Gastrocnemius medialis (tissue), 4 donors: ENCODE measurements around the gene HOXA6. TPM values are rescaled to one million over a fixed set of nuclear protein-coding genes. Genes with fewer than 3 reads are reported as not detected.

Source experiments
- ATAC-seq, 2 donors: fragments of 150-250 bp; one replicate each; pipeline ENCODE4 v1.9.1; 2016
- DNase-seq, 2 donors: peaks; one replicate each; pipeline ENCODE4 v3.0.0-alpha.2; 2019
- H3K27ac ChIP-seq, 4 donors: fragments of 200-600 bp; sonication (generic); 1 replicate in 1 of 4; 2 replicates in 3 of 4; pipeline ENCODE4 v1.5.1; 2016 to 2018; ENCODE audit warnings: mild to moderate bottlenecking in 2 of 4, moderate library complexity in 1 of 4
- H3K27me3 ChIP-seq, 3 donors: fragments of 200-600 bp; sonication (generic) in 2 of 3; 1 replicate in 1 of 3; 2 replicates in 2 of 3; pipeline versions ENCODE4 v1.5.1 to v1.6.0; 2016 to 2019; ENCODE audit warnings: mild to moderate bottlenecking in 1 of 3, moderate library complexity in 1 of 3
- H3K36me3 ChIP-seq, 2 donors: fragments of 200-600 bp; sonication (generic) in 1 of 2; one replicate each; pipeline ENCODE4 v1.5.1; 2017 to 2018
- H3K4me1 ChIP-seq, 2 donors: fragments of 200-600 bp; sonication (generic) in 1 of 2; one replicate each; pipeline ENCODE4 v1.5.1; 2016 to 2017; ENCODE audit warnings: mild to moderate bottlenecking in 2 of 2
- H3K4me3 ChIP-seq, 4 donors: fragments of 200-600 bp; sonication (generic) in 3 of 4; 1 replicate in 1 of 4; 2 replicates in 3 of 4; pipeline ENCODE4 v1.5.1; 2016 to 2019; ENCODE audit warnings: mild to moderate bottlenecking in 2 of 4
- H3K9me3 ChIP-seq, 3 donors: fragments of 200-600 bp; sonication (generic) in 2 of 3; 1 replicate in 1 of 3; 2 replicates in 2 of 3; pipeline ENCODE4 v1.5.1; 2016 to 2019
- CTCF ChIP-seq, 5 experiments: fragments of 450-650 bp in 3 of 5; fragments of 200-600 bp in 2 of 5; sonication (generic) in 2 of 5; IDR thresholded peaks in 4 of 5; conservative IDR thresholded peaks in 1 of 5; 1 replicate in 4 of 5; 2 replicates in 1 of 5; pipeline ENCODE4 v1.5.1; 2016 to 2019; ENCODE audit warnings: antibody characterized with exemption in 5 of 5, mild to moderate bottlenecking in 3 of 5, moderate library complexity in 3 of 5
- POLR2A ChIP-seq, 2 donors: fragments of 450-650 bp; IDR thresholded peaks; one replicate each; pipeline ENCODE4 v1.6.1; 2017; ENCODE audit warnings: antibody characterized with exemption in 2 of 2, mild to moderate bottlenecking in 2 of 2, moderate library complexity in 2 of 2
- in situ Hi-C, 4 donors: fragments of 200-750 bp; cut with MboI; loops; one replicate each; pipeline versions ENCODE4 v1.15.0 to v1.8.0; 2017; ENCODE audit warnings: low sequenced_read_pairs in 4 of 4
- intact Hi-C: fragments of 100-400 bp; cut with DNase I; formaldehyde crosslinking; loops from one replicate; pipeline ENCODE4 v1.15.1; 2023; ENCODE audit warnings: low total_unique reads
- total RNA-seq, 4 donors: library from RNA; depleted of rRNA; stranded (reverse); fragments of >200 nt; gene quantifications; one replicate each; pipeline versions ENCODE4 v1.1.0 to v1.2.3, GENCODE V29; 2016

Gene HOXA6
- total RNA-seq, 4 donors from 2014 or later, result 2.6 to 5.6 (median 4.2) TPM

GRCh38 chr7:27141137-27141922 lies 6.2 kb downstream of the HOXA6 start:
- ATAC-seq (no peak), DNase-seq (no peak)
- intact Hi-C loops (no loop called here), in situ Hi-C loops (loop anchor here in 2 of 4 donors (5.0 to 10.0 kb wide), 3 partner anchors 287 to 777 kb away; no protein-coding TSS in a partner anchor)
- Histone ChIP-seq H3K4me3 (peak overlapping the region in 3 of 4 donors; percentile 56 to 68 (median 63)), H3K4me1 (peaks cover 15 to 22% of the 10 kb centered on the region in 2 donors), H3K27ac (peak overlapping the region; percentile 79 to 94 (median 88)), H3K9me3 (no peaks in the 10 kb centered on the region), H3K36me3 (peaks cover 0 to 20% of the 10 kb centered on the region in 2 donors), H3K27me3 (no peaks in the 10 kb centered on the region)
- TF ChIP-seq POLR2A (IDR thresholded peaks at IDR 0.05) (no peak), CTCF (IDR thresholded peaks at IDR 0.05 in 4 of 5, conservative IDR thresholded peaks at IDR 0.05 in 1 of 5) (no peak)

- Histone ChIP-seq H3K4me3 (no peak overlapping the region), H3K9me3 (no peaks in the 10 kb centered on the region), H3K4me1 (peaks cover 23 to 24% of the 10 kb centered on the region in 2 donors), H3K36me3 (peaks cover 0 to 15% of the 10 kb centered on the region in 2 donors), H3K27me3 (no peaks in the 10 kb centered on the region), H3K27ac (no peak overlapping the region)
- TF ChIP-seq CTCF (IDR thresholded peaks at IDR 0.05 in 4 of 5, conservative IDR thresholded peaks at IDR 0.05 in 1 of 5) (no peak), POLR2A (IDR thresholded peaks at IDR 0.05) (no peak)
- in situ Hi-C loops, result loop anchor here in 2 of 4 donors (5.0 to 10.0 kb wide), 3 partner anchors 285 to 775 kb away; no protein-coding TSS in a partner anchor
- ATAC-seq, result no peak
- intact Hi-C loops, result no loop called here
- DNase-seq, result no peak
Observed at GRCh38 chr7:27140126-27140857, 7.3 kb downstream of the HOXA6 start.

GRCh38 chr7:27139334-27140125 lies 8.0 kb downstream of the HOXA6 start:
- intact Hi-C loops, result no loop called here
- peaks cover 0 to 7% of the 10 kb centered on the region in 2 donors for H3K36me3 ChIP-seq
- H3K4me1 ChIP-seq, result peaks cover 28 to 30% of the 10 kb centered on the region in 2 donors
- DNase-seq (no peak), ATAC-seq (no peak)
- TF ChIP-seq POLR2A (IDR thresholded peaks at IDR 0.05) (no peak), CTCF (IDR thresholded peaks at IDR 0.05 in 4 of 5, conservative IDR thresholded peaks at IDR 0.05 in 1 of 5) (no peak)
- H3K27ac ChIP-seq, result peak overlapping the region in 3 of 4 donors; percentile 25 to 95 (median 32)
- no peaks in the 10 kb centered on the region for H3K27me3 ChIP-seq
- no peaks in the 10 kb centered on the region for H3K9me3 ChIP-seq
- in situ Hi-C loops, result loop anchor here in 2 of 4 donors (5.0 to 10.0 kb wide), 3 partner anchors 285 to 775 kb away; no protein-coding TSS in a partner anchor
- no peak overlapping the region for H3K4me3 ChIP-seq

GRCh38 chr7:27138985-27139333 lies 8.6 kb downstream of the HOXA6 start:
- TF ChIP-seq CTCF (IDR thresholded peaks at IDR 0.05 in 4 of 5, conservative IDR thresholded peaks at IDR 0.05 in 1 of 5) (no peak), POLR2A (IDR thresholded peaks at IDR 0.05) (no peak)
- Histone ChIP-seq H3K27me3 (no peaks in the 10 kb centered on the region), H3K27ac (peak overlapping the region in 3 of 4 donors; percentile 25 to 95 (median 32)), H3K4me1 (peaks cover 34% of the 10 kb centered on the region in 2 donors), H3K36me3 (peaks cover 0 to 2% of the 10 kb centered on the region in 2 donors), H3K9me3 (no peaks in the 10 kb centered on the region), H3K4me3 (no peak overlapping the region)
- DNase-seq (no peak), ATAC-seq (no peak)
- intact Hi-C loops (no loop called here), in situ Hi-C loops (no loop called here)
